ENCODE results near the gene XRN1.

The XRN1 gene

GRCh38 chr3:142481196-142481595 lies 33.4 kb upstream of the XRN1 start:
- H3K4me3 ChIP-seq (replicated peaks; ENCODE audit: low read depth, low read length), result no peak overlapping the region
- TF ChIP-seq, protein P1, sequence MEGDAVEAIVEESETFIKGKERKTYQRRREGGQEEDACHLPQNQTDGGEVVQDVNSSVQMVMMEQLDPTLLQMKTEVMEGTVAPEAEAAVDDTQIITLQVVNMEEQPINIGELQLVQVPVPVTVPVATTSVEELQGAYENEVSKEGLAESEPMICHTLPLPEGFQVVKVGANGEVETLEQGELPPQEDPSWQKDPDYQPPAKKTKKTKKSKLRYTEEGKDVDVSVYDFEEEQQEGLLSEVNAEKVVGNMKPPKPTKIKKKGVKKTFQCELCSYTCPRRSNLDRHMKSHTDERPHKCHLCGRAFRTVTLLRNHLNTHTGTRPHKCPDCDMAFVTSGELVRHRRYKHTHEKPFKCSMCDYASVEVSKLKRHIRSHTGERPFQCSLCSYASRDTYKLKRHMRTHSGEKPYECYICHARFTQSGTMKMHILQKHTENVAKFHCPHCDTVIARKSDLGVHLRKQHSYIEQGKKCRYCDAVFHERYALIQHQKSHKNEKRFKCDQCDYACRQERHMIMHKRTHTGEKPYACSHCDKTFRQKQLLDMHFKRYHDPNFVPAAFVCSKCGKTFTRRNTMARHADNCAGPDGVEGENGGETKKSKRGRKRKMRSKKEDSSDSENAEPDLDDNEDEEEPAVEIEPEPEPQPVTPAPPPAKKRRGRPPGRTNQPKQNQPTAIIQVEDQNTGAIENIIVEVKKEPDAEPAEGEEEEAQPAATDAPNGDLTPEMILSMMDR (IDR thresholded peaks at IDR 0.05; ENCODE audit: low read depth, low read length, missing control alignments), result no peak
- DNase-seq (ENCODE audit: extremely low read depth, low read depth), result no peak

DNA sequence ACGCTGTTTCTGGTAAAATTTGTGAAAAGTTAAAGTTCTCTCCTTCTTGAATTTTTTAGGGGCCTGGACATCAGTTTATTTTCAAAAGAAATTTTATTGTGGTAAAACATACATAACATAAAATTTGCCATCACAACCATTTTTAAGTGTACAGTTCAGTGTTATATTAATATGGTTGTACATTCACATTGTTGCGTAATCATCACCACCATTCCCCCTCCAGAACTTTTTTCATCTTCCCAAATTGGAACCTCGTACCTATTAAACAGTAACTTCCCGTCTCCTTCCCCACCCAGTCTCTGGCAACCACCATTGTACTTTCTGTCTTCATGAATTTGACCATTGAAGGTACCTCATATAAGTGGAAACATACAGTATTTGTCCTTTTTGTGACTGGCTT lies 23.0 kb upstream of the XRN1 start:
- H3K4me3 ChIP-seq (replicated peaks; ENCODE audit: low read depth, low read length), result no peak overlapping the region
- no peak for DNase-seq (ENCODE audit: extremely low read depth, low read depth)
- TF ChIP-seq, protein P1 (IDR thresholded peaks at IDR 0.05; ENCODE audit: low read depth, low read length, missing control alignments), result no peak

- no peak for DNase-seq (ENCODE audit: extremely low read depth, low read depth)
- TF ChIP-seq, protein P1 (IDR thresholded peaks at IDR 0.05; ENCODE audit: low read depth, low read length, missing control alignments), result no peak
Observed at GRCh38 chr3:142468456-142468855, 20.6 kb upstream of the XRN1 start.

GRCh38 chr3:142467768-142468167 lies 19.9 kb upstream of the XRN1 start:
- no peak for DNase-seq (ENCODE audit: extremely low read depth, low read depth)
- TF ChIP-seq, protein P1 (IDR thresholded peaks at IDR 0.05; ENCODE audit: low read depth, low read length, missing control alignments), result no peak
- H3K4me3 ChIP-seq (replicated peaks; ENCODE audit: low read depth, low read length), result no peak overlapping the region

More at GRCh38 chr3:142468456-142468855, 20.6 kb upstream of the XRN1 start:
- no peak overlapping the region for H3K4me3 ChIP-seq (replicated peaks; ENCODE audit: low read depth, low read length)

GRCh38 chr3:142460689-142461088 lies 12.9 kb upstream of the XRN1 start:
- TF ChIP-seq, protein P1 (IDR thresholded peaks at IDR 0.05; ENCODE audit: low read depth, low read length, missing control alignments), result no peak
- no peak for DNase-seq (ENCODE audit: extremely low read depth, low read depth)
- H3K4me3 ChIP-seq (replicated peaks; ENCODE audit: low read depth, low read length), result no peak overlapping the region

- DNase-seq (ENCODE audit: extremely low read depth, low read depth), result no peak
- no peak overlapping the region for H3K4me3 ChIP-seq (replicated peaks; ENCODE audit: low read depth, low read length)
- TF ChIP-seq, protein P1 (IDR thresholded peaks at IDR 0.05; ENCODE audit: low read depth, low read length, missing control alignments), result no peak
Observed at GRCh38 chr3:142459929-142460328, 12.1 kb upstream of the XRN1 start.

DNA sequence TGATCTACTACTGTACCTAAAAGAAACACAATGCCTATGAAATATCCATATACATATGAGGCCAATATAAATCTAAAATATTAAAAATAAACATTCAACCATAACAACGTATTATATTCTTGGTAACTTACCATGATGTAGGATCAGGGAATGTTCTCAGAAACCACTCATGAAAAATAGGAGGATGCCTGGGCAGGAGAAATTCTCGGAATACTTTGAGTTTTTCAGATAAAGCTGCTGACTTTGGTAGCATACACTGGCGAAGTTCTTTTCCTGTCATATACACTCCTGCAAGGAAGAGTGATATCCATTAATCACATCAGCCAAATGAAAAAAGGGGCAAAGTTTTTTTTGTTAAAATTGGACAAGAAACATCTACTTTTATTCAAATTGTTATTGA lies 11.3 kb upstream of the XRN1 start:
- no peak overlapping the region for H3K4me3 ChIP-seq (replicated peaks; ENCODE audit: low read depth, low read length)
- TF ChIP-seq, protein P1 (IDR thresholded peaks at IDR 0.05; ENCODE audit: low read depth, low read length, missing control alignments), result no peak
- DNase-seq (ENCODE audit: extremely low read depth, low read depth), result no peak

All from HFF-Myc (cell line).